Measurements from ENCODE around the gene HNRNPUL2.
"Not testable (repeated sequence)": the region's sequence is repeated elsewhere in the genome, so short reads cannot be mapped to it uniquely, and the experiment has no call there.

HNRNPUL2 gene

DNA sequence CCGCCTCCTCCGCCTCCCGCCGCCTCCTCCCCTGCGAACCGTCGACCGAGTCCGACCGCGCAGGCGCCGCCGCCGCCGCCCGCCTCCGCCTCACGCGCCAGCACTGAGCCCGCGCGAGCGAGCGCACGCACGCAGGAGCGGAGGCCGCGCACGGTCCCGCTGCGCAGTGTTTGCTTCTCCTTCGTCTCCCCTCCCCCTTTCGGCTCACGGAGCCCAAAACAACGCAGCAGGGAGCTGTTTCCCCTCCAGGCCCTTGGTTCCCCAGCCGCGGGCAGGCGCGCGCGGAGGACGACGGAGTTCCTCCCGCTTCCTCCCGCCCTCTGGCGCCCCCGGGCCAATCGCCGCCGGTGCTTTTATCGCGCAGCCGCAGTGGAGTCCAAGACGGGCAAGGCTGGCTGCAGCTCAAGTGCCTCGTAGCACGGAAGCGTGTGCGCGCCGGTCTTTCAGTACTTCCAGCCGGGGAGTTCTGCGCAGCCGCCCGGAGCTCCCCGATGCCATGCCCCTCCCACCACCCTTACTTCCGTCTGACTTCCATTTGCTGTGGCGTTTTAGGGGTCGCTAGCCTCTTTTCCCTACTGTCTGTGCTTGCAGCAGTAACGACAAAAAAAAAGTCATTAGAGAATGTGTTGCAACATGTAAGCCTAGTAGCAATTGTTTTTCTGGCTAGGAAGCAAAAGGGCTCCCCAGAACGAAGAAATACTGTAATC lies at the start of gene HNRNPUL2:
HNRNPUL2 (minus strand) TSS at position 293 of the 707 bp plus-strand sequence. CDS start 301 bp downstream, outside the sequence.
- DNase-seq (ENCODE audit: low read depth), result peak; percentile 92

DNA sequence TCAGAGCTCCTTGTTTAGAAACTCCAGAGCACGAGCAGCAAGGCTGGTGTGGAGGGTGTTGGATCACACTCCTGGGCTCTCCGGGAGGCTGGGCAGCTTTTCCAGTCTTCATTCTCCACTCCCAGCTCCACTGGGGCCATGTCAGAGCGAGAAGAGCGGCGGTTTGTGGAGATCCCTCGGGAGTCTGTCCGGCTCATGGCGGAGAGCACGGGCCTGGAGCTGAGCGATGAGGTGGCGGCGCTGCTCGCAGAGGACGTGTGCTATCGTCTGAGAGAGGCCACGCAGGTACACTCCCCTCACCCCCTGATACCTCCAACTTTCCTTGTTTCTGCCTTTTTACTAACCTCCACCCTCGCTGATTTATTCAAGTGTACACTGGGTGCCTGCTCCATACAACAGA lies 48.4 kb upstream of the HNRNPUL2 start:
- no peak for DNase-seq (ENCODE audit: low read depth)

DNA sequence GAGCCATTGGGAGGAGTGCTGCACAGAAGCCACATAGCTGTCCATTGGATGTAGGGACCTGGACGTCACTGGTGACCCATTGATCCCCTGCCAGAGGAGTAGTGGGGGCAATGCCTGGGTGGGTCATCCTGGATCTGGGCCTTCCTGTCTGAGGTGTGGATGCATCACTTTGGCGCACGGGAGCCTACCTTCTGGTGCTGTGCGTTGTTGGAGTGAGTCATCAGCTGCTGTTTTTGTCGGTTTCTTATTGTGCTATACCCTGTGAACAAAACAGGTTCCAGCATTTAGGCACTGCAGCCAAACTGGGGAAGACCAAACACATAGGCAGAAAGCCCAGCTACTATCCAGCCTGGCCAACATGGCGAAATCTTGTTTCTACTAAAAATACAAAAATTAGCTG lies 47.1 kb upstream of the HNRNPUL2 start:
- DNase-seq (ENCODE audit: low read depth), result no peak

DNA sequence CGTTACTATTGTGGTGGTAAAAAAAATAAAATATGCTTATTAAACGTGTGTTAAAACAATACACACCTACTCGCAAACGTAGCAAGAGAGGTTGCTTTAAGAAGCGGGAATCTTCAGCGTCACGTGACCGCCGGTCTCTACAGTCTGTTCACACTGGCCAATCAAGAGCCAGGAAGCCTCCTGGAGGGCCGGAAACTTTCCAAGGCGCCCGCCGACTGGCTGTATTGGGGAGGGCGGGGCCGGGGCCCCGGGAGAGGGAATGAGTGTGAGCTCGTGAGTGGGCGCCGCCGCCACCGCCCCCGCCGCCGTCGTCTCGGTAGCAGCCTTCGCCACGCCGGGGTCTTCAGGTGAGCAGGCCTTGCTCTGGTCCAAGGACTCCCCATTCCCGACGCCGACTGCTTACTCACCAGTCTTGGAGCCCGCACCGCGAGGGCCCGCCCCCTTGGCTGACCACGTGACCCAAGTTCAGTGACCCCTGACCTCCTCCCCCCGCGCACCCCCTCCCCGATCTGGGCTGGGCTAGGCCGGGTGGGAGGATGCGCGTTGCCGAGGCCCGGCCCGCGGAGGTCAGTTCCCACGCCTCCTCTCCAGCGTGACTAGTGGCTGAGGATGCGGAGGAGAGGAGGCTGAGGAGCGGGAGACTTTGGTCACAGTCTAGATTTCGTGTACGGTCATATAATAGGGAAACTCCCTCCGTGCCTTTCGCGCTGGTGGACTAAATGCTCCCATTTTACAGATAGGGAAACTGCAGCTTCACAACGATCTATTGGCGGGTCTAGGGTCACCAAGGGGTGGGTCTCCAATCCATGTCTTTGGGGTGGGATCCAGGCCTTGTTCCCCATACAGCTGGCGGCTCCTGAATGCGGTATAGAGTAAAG lies 44.1 kb upstream of the HNRNPUL2 start, which contains the start of gene TAF6L:
TAF6L (plus strand) TSS at position 253 of the 878 bp plus-strand sequence. CDS start 4,388 bp downstream, outside the sequence.
- peak; percentile 81 for DNase-seq (ENCODE audit: low read depth)

DNA sequence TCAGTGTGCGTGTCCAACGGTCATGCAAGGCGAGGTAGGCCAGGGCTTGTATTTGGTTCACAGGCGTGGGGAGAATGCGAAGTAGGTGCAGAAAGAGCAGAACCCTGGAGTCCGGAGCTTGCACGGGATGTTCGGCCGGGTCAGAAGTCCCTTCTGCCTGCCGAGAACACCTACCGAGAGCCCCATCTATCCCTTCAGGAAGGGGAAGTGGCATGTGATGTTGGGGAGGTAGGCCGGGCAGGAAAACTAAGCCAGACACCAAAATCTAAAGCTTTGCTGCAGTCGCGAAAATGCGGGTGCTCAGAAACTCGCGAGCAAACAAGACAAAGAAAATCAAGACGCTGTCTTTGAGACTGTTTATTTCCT lies 43.5 kb upstream of the HNRNPUL2 start:
- DNase-seq (ENCODE audit: low read depth), result no peak

DNA sequence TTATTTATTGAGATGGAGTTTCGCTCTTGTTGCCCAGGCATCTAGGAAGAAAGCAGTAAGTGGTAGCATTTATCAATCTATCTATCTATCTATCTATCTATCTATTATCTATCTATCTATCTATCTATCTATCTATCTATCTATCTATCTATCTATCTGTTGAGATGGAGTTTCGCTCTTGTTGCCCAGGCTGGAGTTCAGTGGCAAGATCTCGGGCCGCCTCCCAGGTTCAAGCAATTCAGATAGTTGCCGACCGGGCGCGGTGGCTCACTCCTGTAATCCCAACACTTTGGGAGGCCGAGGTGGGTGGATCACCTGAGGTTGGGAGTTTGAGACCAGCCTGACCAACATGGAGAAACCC lies 33.6 kb upstream of the HNRNPUL2 start:
- DNase-seq (ENCODE audit: low read depth), result not testable (repeated sequence)

DNA sequence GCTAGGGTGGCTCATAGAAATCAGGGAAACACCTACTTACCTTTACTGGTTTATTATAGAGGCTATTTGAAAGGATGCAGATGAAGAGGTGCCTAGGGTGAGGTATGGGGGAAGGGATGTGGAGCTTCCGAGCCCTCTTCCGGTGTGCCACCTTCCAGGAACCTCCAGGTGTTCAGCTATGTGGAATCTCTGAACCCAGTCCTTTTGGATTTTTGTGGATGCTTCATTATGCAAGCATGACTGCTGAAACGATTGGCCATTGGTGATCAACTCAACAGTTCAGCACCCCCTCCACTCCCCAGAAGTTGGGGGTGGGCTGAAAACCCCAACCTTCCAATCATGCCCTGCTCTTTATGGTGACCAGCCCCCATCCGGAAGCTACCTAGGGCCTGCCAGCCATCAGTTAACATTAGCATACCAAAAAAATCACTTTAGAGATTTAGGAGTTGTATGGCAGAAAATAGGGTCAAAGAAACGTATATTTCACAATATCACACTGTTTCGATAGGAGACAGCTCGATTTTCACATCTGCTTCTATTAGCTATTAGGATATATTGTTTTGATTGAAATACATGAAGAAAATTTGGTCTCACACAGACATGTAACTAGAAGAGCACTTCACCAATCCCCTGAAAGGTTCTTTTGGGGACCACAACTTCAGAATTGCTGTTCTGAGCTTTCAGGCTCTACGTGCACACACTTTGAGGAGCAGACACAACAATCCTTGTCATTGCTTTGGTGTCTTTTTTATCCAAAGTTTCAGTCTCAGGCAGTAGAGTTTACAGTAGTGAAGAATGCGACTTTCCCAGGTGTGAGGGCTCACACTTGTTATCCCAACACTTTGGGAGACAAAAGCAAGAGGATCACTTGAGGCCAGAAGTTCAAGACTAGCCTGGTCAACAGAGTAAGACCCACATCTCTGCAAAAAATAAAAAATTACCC lies 30.9 kb upstream of the HNRNPUL2 start:
- no peak for DNase-seq (ENCODE audit: low read depth)

DNA sequence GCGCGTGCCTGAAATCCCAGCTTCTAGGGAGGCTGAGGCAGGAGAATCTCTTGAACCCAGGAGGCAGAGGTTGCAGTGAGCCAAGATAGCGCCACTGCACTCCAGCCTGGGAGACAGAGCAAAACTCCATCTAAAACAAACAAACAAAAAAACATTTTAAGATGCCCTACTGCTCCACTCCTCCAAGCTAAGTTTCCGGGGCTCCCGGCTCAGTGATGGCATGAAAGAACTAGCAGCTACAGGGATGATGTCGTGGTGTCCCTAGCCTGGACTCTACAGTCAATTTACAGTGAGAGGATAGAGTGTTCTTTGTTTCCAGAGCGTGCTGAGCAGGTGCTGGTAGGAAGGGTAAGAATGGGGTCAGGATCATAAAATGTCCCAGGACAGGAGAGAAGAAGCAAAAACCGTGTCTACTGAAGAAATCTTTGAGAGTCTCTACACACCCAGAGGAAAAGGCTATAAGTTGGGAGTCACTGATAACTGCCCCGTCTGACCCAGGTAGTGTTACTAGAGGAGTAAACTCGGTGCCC lies 27.9 kb upstream of the HNRNPUL2 start:
- DNase-seq (ENCODE audit: low read depth), result no peak

DNA sequence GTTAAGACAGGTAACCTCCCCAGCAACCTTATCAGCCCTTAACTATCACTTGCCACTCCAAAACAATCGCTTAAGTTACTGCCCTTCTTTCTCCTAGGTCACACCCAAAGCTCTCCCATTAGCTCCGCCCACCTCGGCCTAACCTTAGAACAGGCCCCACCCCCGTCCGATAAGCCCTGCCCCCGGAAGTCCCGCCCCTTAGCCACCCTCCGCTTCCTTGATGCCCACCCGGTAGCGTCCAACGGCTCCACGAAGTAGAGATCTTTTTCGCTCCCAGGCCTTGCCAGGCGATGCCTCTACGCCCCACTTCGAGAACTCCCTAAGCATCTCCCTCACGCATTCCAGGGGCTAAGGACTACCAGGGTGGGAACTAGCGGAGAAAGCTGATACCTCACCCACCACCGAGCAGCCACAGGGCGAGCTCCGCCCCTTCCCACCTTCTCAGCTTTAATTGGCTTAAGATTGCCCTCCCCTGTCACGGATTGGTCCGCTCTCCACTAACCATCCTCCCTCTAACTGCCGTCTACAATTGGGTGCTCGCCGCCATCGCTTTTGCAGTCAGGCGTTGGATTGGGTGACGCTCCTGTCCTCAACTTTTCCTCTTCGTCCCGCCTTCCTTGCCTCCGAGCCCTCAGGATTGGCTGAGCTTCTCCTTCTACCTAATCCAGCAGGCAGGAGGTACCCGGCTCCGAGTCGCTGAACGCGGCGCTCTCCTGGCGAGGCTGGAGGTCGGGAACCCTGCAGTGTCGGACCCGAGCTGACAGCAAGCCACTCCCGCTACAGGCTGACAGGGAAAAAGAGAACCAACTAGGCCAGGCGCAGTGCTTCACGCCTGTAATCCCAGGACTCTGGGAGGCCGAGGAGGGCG lies 26.7 kb upstream of the HNRNPUL2 start, which contains the start of gene ZBTB3:
ZBTB3 (minus strand) TSS at position 425 of the 868 bp plus-strand sequence. CDS start 496 bp downstream, outside the sequence.
- peak; percentile 98 for DNase-seq (ENCODE audit: low read depth)

DNA sequence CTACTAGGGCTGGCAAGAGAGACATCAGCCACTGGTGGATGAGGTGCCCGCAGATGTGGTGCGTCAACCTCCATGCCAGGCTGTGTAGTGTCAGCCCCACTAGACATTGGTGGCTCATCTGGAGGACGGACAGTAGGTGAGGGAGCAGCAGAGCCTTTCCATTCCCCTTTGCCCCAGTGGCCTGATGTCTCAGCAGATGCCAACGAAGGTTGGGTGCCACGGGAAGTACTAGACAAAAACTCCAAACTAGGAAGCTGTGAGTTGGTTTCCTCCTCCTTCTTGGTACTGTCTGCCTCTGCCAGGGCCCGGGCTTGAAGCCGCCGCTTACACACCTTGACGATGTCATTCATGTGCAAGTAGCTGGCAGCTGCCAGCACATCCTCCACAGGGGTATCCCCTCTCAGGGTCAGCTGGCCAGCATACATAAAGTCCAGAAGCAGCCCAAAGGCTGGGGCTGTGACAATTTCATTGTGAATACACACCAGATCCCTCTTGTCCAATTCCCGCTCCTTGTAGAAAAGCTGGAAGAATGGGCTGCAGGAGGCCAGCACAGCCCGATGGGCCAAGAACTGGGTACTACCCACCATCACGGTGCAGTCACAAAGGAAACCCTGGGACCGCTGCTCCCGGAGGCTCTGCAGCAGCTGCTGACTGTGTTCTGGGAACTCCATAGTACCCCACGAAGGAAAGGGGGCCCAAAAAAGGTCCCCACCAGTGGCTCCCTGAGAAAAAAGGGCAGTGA lies 25.9 kb upstream of the HNRNPUL2 start:
- DNase-seq (ENCODE audit: low read depth), result no peak

DNA sequence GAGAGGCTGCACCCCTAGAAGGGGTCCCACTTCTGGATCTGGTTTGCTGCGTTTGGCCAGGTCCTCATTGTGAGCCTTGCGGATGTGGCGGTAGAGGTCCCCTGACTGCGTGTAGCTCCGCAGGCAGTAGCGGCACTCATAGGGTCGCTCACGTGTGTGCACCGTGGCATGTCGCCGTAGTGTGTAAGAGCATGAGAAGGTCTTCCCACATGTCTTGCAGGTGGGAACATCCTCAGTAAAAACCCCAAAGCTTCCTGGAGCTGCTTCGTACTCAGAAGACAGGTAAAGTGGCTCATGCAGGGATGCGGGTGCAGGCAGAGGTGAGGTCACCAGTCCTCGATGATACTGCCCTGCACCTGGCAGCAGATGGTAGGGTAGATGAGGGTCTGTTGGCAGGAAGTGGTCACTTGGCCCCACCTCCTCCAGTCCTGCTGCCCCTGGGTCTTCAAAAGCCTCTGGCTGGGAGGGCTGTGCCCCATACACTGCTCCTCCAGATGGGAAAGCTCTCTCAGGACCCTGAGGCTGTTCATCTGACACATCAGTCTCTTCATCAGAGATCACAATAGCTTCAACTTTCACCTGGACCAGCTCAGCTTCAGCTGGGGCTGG lies 25.0 kb upstream of the HNRNPUL2 start:
- DNase-seq (ENCODE audit: low read depth), result no peak

DNA sequence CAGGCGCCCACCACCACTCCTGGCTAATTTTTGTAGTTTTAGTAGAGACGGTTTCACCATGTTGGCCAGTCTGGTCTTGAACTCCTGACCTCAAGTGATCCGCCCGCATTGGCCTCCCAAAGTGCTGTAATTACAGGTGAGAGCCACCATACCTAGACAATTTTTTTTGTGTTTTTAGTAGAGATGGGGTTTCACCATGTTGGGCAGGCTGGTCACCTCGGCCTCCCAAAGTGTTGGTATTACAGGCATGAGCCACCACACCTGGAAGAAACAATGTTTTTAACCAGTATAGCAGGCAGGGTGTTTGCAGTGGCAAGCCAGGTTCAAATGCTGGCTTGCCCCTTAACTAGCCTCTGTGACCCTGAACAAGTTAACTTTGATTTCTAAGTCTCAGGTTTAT lies 22.7 kb upstream of the HNRNPUL2 start:
- DNase-seq (ENCODE audit: low read depth), result not testable (repeated sequence)

DNA sequence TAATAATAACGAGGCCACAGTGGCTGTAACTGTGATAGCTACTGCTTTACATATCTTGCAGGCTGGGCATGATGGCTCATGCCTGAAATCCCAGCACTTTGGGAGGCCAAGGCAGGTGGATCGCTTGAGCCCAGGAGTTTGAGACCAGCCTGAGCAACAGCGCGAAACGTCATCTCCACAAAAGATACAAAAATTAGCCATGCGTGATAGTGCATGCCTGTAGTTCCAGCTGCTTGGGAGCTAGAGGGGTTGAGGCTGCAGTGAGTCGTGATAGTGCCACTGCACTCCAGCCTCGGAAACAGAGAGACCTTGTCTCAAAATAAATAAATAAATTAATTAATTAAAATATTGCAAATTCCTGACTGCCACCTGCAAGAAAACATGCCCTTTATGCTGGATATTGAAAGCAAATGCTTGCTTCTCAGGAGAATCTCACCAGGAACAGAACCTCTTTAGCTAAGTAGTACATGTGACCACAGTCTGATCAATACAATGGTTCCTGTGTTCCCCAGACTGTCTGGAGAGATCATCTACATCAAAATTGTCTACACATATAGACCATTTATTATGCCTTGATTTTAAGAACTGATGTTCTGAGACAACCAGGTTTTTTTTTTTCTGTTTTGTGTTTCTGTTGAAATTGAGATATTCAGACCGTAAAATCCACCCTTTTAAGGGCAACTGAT lies 20.4 kb upstream of the HNRNPUL2 start:
- no peak for DNase-seq (ENCODE audit: low read depth)

DNA sequence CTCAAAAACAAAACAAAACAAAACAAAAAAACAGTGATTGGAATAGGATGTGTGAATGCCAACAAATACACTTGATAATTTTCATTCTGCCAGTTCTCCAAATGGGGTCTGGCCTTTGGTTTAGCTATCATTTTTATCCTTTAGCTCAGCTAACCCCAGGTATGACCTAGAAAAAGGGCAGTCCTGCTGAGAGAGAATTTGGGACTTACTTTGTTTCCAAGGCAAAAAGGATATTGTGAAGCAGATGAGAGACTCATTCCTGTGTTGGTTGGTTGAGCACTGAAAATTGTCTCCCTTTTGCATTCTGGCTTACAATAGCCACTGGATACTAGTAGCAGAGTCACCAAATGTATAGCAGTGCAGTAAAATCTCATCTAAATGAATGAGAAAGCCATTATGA lies 9.9 kb upstream of the HNRNPUL2 start:
- DNase-seq (ENCODE audit: low read depth), result no peak

DNA sequence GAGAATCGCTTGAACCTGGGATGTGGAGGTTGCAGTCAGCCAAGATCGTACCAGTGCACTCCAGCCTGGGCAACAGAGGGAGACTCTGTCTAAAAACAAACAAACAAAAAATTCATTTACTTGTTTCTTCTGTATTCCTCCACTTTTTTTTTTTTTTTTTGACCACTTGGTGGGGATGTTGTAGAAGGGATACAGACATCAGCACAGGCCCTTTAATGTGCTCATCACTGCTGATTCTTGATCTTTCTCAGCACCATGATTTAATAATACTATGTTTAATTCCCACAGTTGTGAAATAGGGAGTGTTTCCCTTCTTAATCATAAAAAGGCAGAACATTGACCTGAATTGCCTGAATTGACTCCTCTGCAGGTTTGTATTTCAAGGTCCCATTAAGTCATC lies 5.6 kb upstream of the HNRNPUL2 start:
- no peak for DNase-seq (ENCODE audit: low read depth)

DNA sequence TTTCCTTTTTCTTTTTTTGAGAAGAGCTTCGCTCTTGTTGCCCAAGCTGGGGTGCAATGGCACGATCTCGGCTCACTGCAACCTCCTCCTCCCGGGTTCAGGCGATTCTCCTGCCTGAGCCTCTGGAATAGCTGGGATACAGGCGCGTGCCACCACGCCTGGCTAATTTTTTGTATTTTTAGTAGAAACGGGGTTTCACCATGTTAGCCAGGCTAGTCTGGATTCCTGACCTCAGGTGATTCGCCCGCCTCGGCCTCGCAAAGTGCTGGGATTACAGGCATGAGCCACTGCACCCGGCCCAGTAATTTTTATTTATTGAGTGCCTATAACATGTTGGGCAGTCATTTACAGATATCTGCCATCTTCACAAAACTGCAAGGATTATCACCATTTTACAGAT lies 2.8 kb upstream of the HNRNPUL2 start:
- not testable (repeated sequence) for DNase-seq (ENCODE audit: low read depth)

DNA sequence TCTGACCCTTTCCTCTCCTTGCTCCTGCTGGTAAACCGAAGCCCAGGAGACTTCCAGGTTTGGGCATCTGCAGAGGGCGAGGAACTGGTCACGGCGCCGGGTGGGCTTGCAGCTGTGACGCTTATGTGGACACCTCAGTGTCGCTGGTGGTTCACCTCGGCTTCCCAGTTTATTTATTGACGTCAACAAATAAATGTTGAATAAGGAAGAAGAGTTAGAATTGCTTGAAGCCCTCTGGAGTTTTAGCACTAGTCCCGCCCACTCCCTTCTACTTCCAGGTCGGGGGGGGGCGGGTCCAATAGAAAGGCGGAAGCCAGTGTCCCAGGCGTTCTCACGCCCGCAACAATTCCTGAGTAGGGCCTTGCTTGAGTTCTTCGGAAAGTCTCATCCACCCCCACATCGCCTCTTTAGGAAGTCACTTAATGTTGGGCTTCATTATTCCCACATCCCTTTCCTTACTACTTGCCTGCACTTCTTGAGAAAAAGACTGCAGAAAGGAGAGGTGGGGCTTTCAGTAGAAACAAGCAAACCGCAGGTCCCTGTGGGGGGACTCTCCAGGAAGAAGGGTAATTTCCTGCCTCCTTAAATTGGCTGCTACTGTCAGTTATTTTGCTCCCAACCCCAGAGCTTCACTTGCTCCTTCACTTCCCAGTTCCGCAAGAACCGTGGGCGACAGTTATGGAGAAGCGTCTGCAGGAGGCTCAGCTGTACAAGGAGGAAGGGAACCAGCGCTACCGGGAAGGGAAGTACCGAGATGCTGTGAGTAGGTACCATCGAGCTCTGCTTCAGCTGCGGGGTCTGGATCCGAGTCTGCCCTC lies 1.1 kb upstream of the HNRNPUL2 start, which contains the start of gene TTC9C:
TTC9C (plus strand) TSS at position 316 of the 818 bp plus-strand sequence; CDS start at position 679, 363 bp downstream.
- DNase-seq (ENCODE audit: low read depth), result peak; percentile 69

DNA sequence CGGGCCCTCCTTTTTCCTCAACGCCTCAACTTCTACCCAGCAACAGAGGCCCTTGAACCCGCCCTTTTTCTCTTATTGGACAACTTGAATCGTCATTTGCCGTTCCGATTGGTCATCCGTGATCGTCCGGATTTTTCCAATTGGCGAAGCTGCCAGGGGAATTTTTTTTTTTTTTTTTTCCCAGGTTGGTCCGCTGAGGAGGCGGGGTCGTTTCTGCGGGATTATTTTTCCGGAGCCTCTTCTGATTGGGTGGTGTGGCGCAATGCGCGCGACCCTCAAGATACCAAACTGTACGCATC lies 564 bp upstream of the HNRNPUL2 start:
- DNase-seq (ENCODE audit: low read depth), result peak; percentile 57
